Coronary artery (tissue), 2 donors: ENCODE results near the gene DPH6.

Experiments used
- DNase-seq: peaks from one replicate; pipeline ENCODE4 v3.0.0-alpha.2; 2017; ENCODE audit warnings: low spot score
- H3K27ac ChIP-seq, 2 donors: fragments of 200-600 bp; sonication (generic); one replicate each; pipeline ENCODE4 v1.5.1; 2016 to 2019
- H3K4me3 ChIP-seq: fragments of 200-600 bp; sonication (generic); 2 replicates; pipeline ENCODE4 v1.5.1; 2016; ENCODE audit warnings: mild to moderate bottlenecking, moderate library complexity
- TF ChIP-seq, protein P1 (sequence below): fragments of 200-600 bp; sonication (generic); IDR thresholded peaks from one replicate; pipeline ENCODE4 v1.5.1; 2019; ENCODE audit warnings: antibody characterized with exemption

DPH6 gene

DNA sequence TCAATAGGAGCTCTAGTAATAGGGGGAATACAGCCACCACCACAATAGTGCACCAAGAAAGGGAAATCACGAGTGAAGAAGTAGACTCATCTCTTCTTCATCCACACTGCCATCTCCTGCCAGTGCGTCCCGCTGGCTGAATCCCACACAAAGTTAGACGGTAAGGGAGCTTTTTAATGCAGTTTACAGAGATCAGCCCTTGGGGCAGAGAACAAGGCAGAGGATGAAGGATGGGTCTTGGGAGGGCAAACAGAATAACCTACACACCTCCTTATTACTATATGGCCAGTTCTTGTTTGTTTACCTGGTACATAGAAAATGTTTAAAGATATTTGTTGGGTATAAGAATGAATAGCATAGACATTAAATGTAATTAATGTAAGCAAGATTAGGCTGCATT is 11.0 kb upstream of the DPH6 start:
- Histone ChIP-seq H3K4me3 (no peak overlapping the region), H3K27ac (no peak overlapping the region)
- TF ChIP-seq, protein P1, sequence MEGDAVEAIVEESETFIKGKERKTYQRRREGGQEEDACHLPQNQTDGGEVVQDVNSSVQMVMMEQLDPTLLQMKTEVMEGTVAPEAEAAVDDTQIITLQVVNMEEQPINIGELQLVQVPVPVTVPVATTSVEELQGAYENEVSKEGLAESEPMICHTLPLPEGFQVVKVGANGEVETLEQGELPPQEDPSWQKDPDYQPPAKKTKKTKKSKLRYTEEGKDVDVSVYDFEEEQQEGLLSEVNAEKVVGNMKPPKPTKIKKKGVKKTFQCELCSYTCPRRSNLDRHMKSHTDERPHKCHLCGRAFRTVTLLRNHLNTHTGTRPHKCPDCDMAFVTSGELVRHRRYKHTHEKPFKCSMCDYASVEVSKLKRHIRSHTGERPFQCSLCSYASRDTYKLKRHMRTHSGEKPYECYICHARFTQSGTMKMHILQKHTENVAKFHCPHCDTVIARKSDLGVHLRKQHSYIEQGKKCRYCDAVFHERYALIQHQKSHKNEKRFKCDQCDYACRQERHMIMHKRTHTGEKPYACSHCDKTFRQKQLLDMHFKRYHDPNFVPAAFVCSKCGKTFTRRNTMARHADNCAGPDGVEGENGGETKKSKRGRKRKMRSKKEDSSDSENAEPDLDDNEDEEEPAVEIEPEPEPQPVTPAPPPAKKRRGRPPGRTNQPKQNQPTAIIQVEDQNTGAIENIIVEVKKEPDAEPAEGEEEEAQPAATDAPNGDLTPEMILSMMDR = no peak
- no peak for DNase-seq

DNA sequence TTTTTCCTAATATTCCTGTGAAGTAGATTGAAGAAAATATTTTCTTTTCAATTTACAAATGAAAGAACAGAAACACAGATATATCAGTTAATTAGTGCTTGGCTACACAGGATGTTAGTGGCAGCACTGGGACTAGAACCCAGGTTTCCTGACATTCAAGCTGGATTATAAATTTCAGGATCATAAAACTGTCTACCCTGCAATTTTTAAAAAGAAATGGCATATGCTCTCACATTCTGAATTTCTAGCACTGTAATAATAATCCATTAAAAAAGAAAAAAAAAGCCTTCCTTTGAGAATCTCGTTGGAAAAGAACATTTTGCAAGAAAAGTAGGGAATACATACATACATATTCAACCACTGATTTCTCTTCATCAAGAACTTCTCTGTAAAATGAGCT is 9.3 kb upstream of the DPH6 start:
- no peak overlapping the region for H3K4me3 ChIP-seq
- TF ChIP-seq, protein P1 = no peak
- no peak for DNase-seq
- H3K27ac ChIP-seq = no peak overlapping the region

DNA sequence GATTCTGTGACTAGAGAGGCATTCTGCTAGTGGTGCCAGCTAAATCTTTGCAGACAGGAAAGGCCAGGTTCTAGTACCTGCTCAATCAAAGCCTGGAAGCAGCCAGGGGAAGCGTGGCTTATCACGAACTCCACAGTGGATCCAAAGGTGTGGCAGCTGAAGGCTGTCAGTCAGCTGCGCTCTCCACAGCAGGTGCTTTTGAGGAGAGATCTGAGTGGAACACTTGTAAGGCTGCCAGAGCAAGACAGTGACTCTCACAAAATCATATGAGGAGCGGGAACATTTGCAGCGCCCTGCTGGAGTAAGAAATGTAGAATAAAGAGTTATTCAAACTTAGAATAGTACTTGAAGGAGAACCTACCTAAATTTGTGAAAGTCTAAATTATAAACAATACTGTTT is 5.0 kb upstream of the DPH6 start:
- TF ChIP-seq, protein P1 = no peak
- Histone ChIP-seq H3K27ac (no peak overlapping the region), H3K4me3 (no peak overlapping the region)
- DNase-seq = no peak

DNA sequence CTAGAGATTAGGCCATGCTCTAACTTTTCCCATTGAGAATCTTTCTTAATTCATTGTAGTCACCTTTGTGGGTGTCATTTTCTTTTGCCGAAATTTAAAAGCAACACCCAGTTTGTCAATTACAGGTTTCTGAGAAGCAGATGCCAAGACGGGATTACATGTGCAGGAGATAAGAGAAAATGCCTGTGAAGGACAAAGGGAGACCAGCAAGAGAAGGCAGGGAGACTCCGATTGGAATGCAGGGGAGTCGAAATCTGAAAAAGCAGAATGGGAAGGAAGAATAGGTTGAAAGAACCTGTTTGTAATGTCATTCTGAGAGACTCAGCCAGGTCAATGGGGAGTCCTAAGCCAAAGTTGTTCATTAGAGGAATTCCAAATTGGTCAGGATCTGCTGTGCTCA is 3.6 kb upstream of the DPH6 start:
- Histone ChIP-seq H3K4me3 (no peak overlapping the region), H3K27ac (no peak overlapping the region)
- TF ChIP-seq, protein P1 = no peak
- DNase-seq = no peak

DNA sequence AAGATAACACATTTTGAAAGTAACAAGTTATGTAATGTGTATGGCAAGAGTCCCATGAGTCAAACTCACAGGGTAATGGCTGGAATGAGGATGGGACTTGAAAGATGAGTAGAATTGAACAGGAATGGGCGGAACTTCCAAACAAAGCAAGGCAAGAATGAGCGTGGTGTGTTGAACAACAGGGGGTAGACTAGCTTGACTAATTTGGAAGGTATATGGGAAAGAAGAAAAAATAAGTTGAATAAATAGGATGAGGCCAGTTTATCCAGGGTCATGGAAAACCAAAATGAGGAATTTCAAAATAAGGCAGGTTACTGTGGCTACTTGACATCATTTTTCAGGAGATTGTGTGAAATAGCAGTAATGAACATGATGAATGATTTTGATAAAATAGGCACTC is 2.5 kb upstream of the DPH6 start:
- no peak overlapping the region for H3K4me3 ChIP-seq
- TF ChIP-seq, protein P1 = no peak
- no peak for DNase-seq
- H3K27ac ChIP-seq = no peak overlapping the region

DNA sequence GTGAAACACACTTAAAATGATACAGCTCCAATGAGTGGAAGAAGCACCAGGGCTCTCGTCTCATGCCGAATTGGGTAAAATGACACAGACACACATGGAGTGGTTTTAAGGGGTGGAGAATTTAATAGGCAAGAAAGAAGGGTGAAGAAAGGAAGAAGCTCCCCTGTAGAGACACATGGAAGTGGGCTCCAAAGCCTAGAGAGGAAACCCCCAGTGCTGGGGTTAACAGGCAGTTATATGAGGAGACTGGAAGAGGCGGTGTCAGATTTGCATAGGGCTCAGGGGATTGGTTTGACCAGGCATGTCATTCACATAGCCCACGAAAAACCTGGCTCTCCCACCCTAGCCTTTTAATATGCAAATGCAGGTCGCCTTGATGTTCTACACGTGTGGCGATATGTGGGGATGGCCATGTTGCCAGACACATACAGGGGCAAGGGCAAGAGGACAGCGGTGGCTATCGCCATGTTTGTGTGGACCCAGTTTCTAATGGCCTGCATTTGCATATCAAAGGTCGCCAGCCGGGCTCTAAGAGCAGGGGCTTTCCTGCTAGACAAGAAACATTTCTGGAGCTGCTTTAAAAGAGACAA is 1.9 kb upstream of the DPH6 start:
- Histone ChIP-seq H3K4me3 (no peak overlapping the region), H3K27ac (no peak overlapping the region)
- TF ChIP-seq, protein P1 = no peak
- no peak for DNase-seq

DNA sequence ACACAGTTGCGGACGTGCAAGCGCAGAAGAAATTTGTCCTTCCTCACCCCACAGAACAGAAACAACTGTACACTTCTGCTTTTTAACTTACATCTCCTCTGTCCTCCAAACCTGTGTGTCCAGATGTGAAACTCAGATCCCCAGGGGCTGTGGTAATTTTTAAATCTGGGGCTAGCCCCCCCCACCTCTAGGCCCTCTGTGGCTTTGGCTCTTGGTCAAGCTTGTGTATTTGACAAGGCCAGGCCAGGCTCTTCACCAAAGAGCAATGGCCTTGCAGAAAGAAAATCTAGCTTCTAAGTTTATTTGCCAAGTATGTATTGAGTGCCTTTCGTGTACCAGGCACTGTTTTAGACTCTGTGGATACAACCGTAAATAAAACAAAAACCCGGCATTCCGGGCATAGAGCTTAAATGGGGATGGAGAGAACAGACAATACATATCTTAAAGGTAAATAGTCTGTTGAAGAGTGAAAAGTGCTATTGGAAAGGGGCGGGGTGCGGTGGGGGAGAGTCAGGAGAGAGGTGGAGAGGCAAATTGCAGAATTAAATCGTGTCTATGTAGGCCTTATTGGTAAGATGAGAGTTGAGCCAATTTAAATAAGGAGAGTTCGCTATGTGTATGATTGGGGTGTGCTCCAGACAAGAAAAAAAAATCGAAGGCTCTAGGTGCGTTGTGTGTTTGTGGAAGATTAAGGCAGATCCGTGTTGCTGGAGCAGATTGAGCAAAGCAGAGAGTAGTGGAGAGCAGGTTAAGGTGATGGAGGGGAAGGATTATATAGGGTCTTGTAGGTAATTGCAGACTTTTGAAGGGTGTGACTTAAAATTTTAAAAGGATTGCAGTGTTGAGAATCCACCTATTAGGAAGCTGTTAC is 781 bp upstream of the DPH6 start:
- no peak for DNase-seq
- TF ChIP-seq, protein P1 = no peak
- Histone ChIP-seq H3K4me3 (peak overlapping the region; percentile 85), H3K27ac (peak overlapping the region; percentile 93 to 95)
